HUDEP-2 (cell line): ENCODE results near the gene STYK1.
"Not testable (repeated sequence)": the region's sequence is repeated elsewhere in the genome, so short reads cannot be mapped to it uniquely, and the experiment has no call there.

Experiments
- DNase-seq, 76 experiments: peaks; one replicate each; lab custom pipeline; 2025; ENCODE audit not compliant: unreplicated experiment in 76 of 76; lab: John Stamatoyannopoulos, UW

Gene STYK1

GRCh38 chr12:10572021-10572490 lies 101.8 kb downstream of the STYK1 start:
- DNase-seq = not testable (repeated sequence)

GRCh38 chr12:10571141-10571540 lies 102.7 kb downstream of the STYK1 start:
- no peak for DNase-seq
